ENCODE results near the gene ALDOC. TPM values are rescaled to one million over a fixed set of nuclear protein-coding genes. Genes with fewer than 3 reads are reported as not detected.
"Not testable (repeated sequence)": the region's sequence is repeated elsewhere in the genome, so short reads cannot be mapped to it uniquely, and the experiment has no call there.

The ALDOC gene
- total and polyA plus RNA-seq, 7 donors, result 10.2 to 43.3 (median 30.0) TPM

- Histone ChIP-seq H3K27ac (no peak overlapping the region), H3K4me3 (no peak overlapping the region), H3K27me3 (no peaks in the 10 kb centered on the region), H3K36me3 (peaks cover 0 to 3% (median 0%) of the 10 kb centered on the region in 4 donors), H3K9me3 (no peaks in the 10 kb centered on the region), H3K4me1 (peaks cover 0 to 8% (median 7%) of the 10 kb centered on the region in 4 donors)
- TF ChIP-seq POLR2AphosphoS5 (IDR thresholded peaks at IDR 0.05), result no peak
- no peak for TF ChIP-seq EP300 (IDR thresholded peaks at IDR 0.05)
- no peak for TF ChIP-seq CTCF (IDR thresholded peaks at IDR 0.05)
- TF ChIP-seq POLR2A (IDR thresholded peaks at IDR 0.05), result no peak
- DNase-seq, result no peak
- WGBS, 2 donors, result 82 to 92% methylated on average over 4 of the region's 4 CpGs
- intact Hi-C loops (cut with DNase I), result no loop called here
Observed at GRCh38 chr17:28579526-28579925, 2.8 kb upstream of the ALDOC start.

DNA sequence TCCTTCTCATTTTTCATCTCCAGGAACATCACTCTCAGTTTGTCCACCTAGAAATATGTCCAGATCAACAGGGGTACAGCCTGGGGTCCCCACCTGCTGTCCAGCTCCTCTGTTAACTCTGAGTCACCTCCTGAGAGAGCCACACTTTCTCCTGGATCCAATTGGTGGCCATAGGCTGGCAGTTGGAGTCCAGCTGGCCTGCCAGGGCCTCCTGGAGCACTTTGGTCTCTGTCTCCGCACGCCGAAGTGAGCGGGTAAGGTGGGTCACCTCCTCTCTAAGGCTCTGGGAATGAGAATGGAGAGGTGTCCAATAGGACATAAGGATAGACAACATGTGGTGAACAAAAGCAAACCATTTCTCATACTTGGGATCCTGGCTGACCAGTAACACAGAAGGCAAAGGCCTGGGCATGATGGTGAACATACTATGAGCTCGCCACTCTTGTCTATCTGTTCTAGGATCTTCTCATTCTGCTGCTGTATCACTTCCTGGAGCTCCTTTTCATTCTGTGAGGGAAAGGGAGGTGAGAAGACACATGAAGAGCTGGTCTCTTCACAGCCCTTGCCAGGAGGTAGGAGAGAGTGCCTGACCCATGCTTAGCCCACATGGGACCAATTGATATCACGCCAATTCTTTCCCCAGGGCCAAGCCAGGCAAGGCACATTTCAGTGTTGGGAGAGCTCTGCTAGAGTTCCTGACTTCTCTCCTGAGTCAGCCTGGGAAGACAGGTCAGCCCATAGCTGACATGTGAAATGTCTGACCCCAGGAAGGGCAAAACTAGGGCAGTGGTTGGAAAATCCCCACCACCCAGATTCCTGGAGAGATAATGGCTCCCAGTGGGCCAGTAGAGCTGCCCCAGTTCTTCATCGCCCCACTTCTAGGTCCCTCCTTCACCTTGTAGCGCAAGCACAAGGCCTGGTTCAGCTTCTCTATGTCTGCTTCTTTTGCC is 1.8 kb upstream of the ALDOC start:
- WGBS, 2 donors, result 97 to 99% methylated on average over 8 of the region's 8 CpGs
- H3K36me3 ChIP-seq, result peaks cover 0 to 3% (median 0%) of the 10 kb centered on the region in 4 donors
- H3K9me3 ChIP-seq, result no peaks in the 10 kb centered on the region
- no peak overlapping the region for H3K27ac ChIP-seq
- peaks cover 0 to 8% (median 7%) of the 10 kb centered on the region in 4 donors for H3K4me1 ChIP-seq
- H3K4me3 ChIP-seq, result no peak overlapping the region
- no peaks in the 10 kb centered on the region for H3K27me3 ChIP-seq
- no peak for TF ChIP-seq POLR2AphosphoS5 (IDR thresholded peaks at IDR 0.05)
- no peak for TF ChIP-seq POLR2A (IDR thresholded peaks at IDR 0.05)
- TF ChIP-seq CTCF (IDR thresholded peaks at IDR 0.05), result no peak
- TF ChIP-seq EP300 (IDR thresholded peaks at IDR 0.05), result no peak
- intact Hi-C loops (cut with DNase I), result no loop called here
- no peak for DNase-seq

DNA sequence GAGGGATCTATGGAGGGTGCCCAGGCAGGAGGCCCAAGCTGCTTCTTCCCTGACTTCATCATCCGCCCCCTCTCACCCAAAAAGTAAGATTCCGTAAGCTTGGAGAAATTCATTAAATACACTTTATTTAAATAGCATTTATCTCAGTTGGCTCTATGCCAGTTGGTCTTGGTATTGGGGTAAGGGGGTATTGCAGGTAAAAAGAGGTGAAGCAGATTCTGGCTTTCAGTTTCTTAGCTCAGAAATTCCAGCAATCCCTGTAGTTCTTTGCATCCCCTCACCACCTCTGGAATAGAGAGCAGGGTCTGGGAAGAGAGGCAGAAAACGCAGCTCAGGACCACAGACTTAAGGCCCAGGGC is 750 bp upstream of the ALDOC start:
- no peaks in the 10 kb centered on the region for H3K27me3 ChIP-seq
- peak overlapping the region in 2 of 4 donors; percentile 29 to 35 for H3K27ac ChIP-seq
- intact Hi-C loops (cut with DNase I), result no loop called here
- 98% methylated on average over 3 of the region's 3 CpGs for whole genome bisulfite sequencing, 2 donors
- DNase-seq, result no peak
- no peak for TF ChIP-seq POLR2A (IDR thresholded peaks at IDR 0.05)
- TF ChIP-seq POLR2AphosphoS5 (IDR thresholded peaks at IDR 0.05), result no peak
- TF ChIP-seq CTCF (IDR thresholded peaks at IDR 0.05), result no peak
- TF ChIP-seq EP300 (IDR thresholded peaks at IDR 0.05), result no peak
- H3K4me3 ChIP-seq, result peak overlapping the region in 1 of 4 donors; percentile 34
- peaks cover 0 to 1% (median 0%) of the 10 kb centered on the region in 4 donors for H3K36me3 ChIP-seq
- H3K4me1 ChIP-seq, result peaks cover 0 to 12% (median 10%) of the 10 kb centered on the region in 4 donors
- no peaks in the 10 kb centered on the region for H3K9me3 ChIP-seq

- H3K27ac ChIP-seq; H3K27me3 ChIP-seq; intact Hi-C loops (cut with DNase I); H3K36me3 ChIP-seq; H3K4me3 ChIP-seq; H3K9me3 ChIP-seq; DNase-seq: not testable (repeated sequence)
- 64 to 73% methylated on average over 3 of the region's 3 CpGs for WGBS, 2 donors
- peaks cover 0 to 19% (median 17%) of the 10 kb centered on the region in 4 donors for H3K4me1 ChIP-seq
Observed at GRCh38 chr17:28576016-28576415, 679 bp downstream of the ALDOC start.

DNA sequence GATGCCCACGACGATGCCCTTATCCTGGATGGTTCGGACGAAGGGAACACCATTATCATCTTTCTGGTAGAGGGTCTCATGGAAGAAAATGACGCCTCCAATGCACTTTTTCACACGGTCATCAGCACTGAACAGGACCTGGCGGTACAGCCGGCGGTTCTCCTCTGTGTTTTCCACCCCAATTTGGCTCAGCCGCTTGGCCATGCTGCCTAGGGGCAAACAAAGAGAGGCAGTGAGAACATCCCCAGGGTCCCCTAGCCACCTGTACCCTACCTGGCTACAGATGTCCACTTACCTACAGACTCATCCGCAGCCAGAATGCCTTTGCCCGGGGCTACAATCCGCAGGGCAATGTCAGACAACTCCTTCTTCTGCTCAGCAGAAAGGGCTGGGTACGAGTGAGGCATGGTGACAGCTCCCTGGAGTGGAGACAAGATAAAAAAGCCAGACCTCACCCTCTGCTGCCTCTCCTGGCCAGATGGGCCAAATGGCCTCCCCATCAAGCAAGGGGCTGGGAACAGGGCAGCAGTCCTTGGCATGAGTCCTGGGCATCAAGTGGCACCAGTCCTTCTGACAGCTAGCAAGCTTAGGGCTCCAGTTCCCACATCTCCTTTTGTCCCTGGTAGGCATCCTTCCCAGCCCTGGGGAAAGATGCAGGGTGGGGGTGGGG is 1.4 kb downstream of the ALDOC start:
- H3K36me3 ChIP-seq, result no peaks in the 10 kb centered on the region
- H3K9me3 ChIP-seq, result no peaks in the 10 kb centered on the region
- H3K27ac ChIP-seq, result no peak overlapping the region
- no peak for DNase-seq
- H3K27me3 ChIP-seq, result no peaks in the 10 kb centered on the region
- no peak overlapping the region for H3K4me3 ChIP-seq
- intact Hi-C loops (cut with DNase I), result no loop called here
- H3K4me1 ChIP-seq, result peaks cover 0 to 26% (median 22%) of the 10 kb centered on the region in 4 donors
- WGBS, 2 donors, result 94 to 97% methylated on average over 14 of the region's 14 CpGs
- TF ChIP-seq EP300 (IDR thresholded peaks at IDR 0.05) (no peak), POLR2A (IDR thresholded peaks at IDR 0.05) (no peak)

Measured in sigmoid colon (tissue), 7 donors.